ENCODE results near the gene TRIAP1.

The TRIAP1 gene

GRCh38 chr12:120480211-120480610, 34.0 kb upstream of the TRIAP1 start:
- H2AFZ ChIP-seq (ENCODE audit: low read length) = no peak overlapping the region
- peaks cover 4% of the 10 kb centered on the region; the same call in 1 of the 2 replicates for H3K36me3 ChIP-seq (ENCODE audit: insufficient read depth, low read length)
- H3K9me2 ChIP-seq (ENCODE audit: low read depth, low read length) = no peaks in the 10 kb centered on the region
- no peaks in the 10 kb centered on the region for H3K27me3 ChIP-seq (ENCODE audit: insufficient read depth, low read length)
- no peak overlapping the region for H3K4me2 ChIP-seq (ENCODE audit: low read length)
- H3K79me2 ChIP-seq (ENCODE audit: insufficient read depth, low read length) = no peaks in the 10 kb centered on the region
- H3K9me3 ChIP-seq (ENCODE audit: low read length) = no peaks in the 10 kb centered on the region
- H3F3A ChIP-seq (ENCODE audit: insufficient read depth, low read length) = no peaks in the 10 kb centered on the region
- H3K9ac ChIP-seq (ENCODE audit: low read length) = no peak overlapping the region
- H4K20me1 ChIP-seq (ENCODE audit: insufficient read depth, low read length) = no peaks in the 10 kb centered on the region
- H3K27ac ChIP-seq (ENCODE audit: low read depth, low read length, poor library complexity, severe bottlenecking) = peak overlapping the region; percentile 12
- no peak overlapping the region for H3K4me3 ChIP-seq (ENCODE audit: low read depth, low read length, poor library complexity, severe bottlenecking)
- H3K4me1 ChIP-seq (ENCODE audit: insufficient read depth, low read length, severe bottlenecking) = peaks cover 18% of the 10 kb centered on the region
- TF ChIP-seq CTCF (IDR thresholded peaks at IDR 0.05; ENCODE audit: low read length) (no peak), EZH2 (IDR thresholded peaks at IDR 0.05; ENCODE audit: borderline replicate concordance, low read length) (no peak)

GRCh38 chr12:120479458-120479857, 33.3 kb upstream of the TRIAP1 start:
- TF ChIP-seq CTCF (IDR thresholded peaks at IDR 0.05; ENCODE audit: low read length) (no peak), EZH2 (IDR thresholded peaks at IDR 0.05; ENCODE audit: borderline replicate concordance, low read length) (no peak)
- H3K27ac ChIP-seq (ENCODE audit: low read depth, low read length, poor library complexity, severe bottlenecking) = no peak overlapping the region
- H3K4me2 ChIP-seq (ENCODE audit: low read length) = no peak overlapping the region
- no peaks in the 10 kb centered on the region for H3K79me2 ChIP-seq (ENCODE audit: insufficient read depth, low read length)
- no peak overlapping the region for H3K4me3 ChIP-seq (ENCODE audit: low read depth, low read length, poor library complexity, severe bottlenecking)
- no peak overlapping the region for H2AFZ ChIP-seq (ENCODE audit: low read length)
- no peaks in the 10 kb centered on the region for H4K20me1 ChIP-seq (ENCODE audit: insufficient read depth, low read length)
- no peaks in the 10 kb centered on the region for H3K9me3 ChIP-seq (ENCODE audit: low read length)
- no peaks in the 10 kb centered on the region for H3F3A ChIP-seq (ENCODE audit: insufficient read depth, low read length)
- peaks cover 25% of the 10 kb centered on the region for H3K4me1 ChIP-seq (ENCODE audit: insufficient read depth, low read length, severe bottlenecking)
- H3K9ac ChIP-seq (ENCODE audit: low read length) = no peak overlapping the region
- no peaks in the 10 kb centered on the region for H3K27me3 ChIP-seq (ENCODE audit: insufficient read depth, low read length)
- H3K9me2 ChIP-seq (ENCODE audit: low read depth, low read length) = no peaks in the 10 kb centered on the region
- peaks cover 4% of the 10 kb centered on the region; the same call in 1 of the 2 replicates for H3K36me3 ChIP-seq (ENCODE audit: insufficient read depth, low read length)

GRCh38 chr12:120475643-120476042, 29.5 kb upstream of the TRIAP1 start:
- H2AFZ ChIP-seq (ENCODE audit: low read length) = no peak overlapping the region
- H3K4me3 ChIP-seq (ENCODE audit: low read depth, low read length, poor library complexity, severe bottlenecking) = no peak overlapping the region
- no peaks in the 10 kb centered on the region for H3K27me3 ChIP-seq (ENCODE audit: insufficient read depth, low read length)
- peak overlapping the region; percentile 18 for H3K27ac ChIP-seq (ENCODE audit: low read depth, low read length, poor library complexity, severe bottlenecking)
- TF ChIP-seq EZH2 (IDR thresholded peaks at IDR 0.05; ENCODE audit: borderline replicate concordance, low read length) (no peak), CTCF (IDR thresholded peaks at IDR 0.05; ENCODE audit: low read length) (no peak)
- H3K9me3 ChIP-seq (ENCODE audit: low read length) = no peaks in the 10 kb centered on the region
- H3K4me1 ChIP-seq (ENCODE audit: insufficient read depth, low read length, severe bottlenecking) = peaks cover 51% of the 10 kb centered on the region
- no peaks in the 10 kb centered on the region for H3F3A ChIP-seq (ENCODE audit: insufficient read depth, low read length)
- no peak overlapping the region for H3K4me2 ChIP-seq (ENCODE audit: low read length)
- H4K20me1 ChIP-seq (ENCODE audit: insufficient read depth, low read length) = no peaks in the 10 kb centered on the region
- H3K9me2 ChIP-seq (ENCODE audit: low read depth, low read length) = no peaks in the 10 kb centered on the region
- H3K79me2 ChIP-seq (ENCODE audit: insufficient read depth, low read length) = no peaks in the 10 kb centered on the region; the same call in 1 of the 2 replicates
- H3K36me3 ChIP-seq (ENCODE audit: insufficient read depth, low read length) = no peaks in the 10 kb centered on the region
- no peak overlapping the region for H3K9ac ChIP-seq (ENCODE audit: low read length)

Data from OCI-LY1 (cell line).